ENCODE results near the gene ST6GALNAC3.

The ST6GALNAC3 gene

DNA sequence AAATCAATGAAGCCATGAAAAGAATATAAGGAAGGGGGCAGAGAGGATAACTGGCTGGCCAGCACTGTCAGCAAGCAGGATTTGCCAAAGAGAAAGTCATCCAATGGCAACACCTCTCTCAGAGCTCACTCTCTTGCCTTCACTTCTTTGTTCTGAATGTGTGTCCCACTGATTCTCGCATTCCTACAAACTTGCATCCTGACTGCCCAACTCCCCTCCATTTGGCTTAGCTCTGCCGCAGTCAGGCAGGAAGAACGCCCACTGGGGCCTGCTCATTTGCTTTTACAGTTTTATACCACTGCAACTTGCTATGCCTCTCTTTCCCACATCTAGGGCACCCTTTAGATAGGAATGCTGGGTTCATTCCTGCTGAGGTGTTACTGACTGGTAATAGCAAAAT is 428.6 kb downstream of the ST6GALNAC3 start:
- no peak for DNase-seq (ENCODE audit: low read depth in 2 of 2)

DNA sequence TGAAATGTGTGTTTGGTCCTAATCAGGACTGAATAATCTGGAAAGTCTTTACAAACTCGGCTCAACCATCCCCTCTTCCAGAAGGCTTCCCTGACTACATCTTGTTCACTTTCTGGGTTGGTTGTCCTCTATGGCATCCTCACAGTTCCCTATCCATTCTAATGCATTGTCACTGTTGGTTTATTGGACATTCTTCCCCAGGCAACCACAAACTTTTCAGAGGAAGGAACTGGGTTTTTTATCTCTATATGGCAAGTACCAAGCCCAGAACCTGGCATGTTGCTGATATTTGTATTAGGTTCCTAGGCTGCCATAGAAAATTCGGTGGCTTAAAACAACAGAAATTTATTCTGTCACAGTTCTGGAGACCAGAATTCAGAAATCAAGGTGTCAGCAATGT is 429.2 kb downstream of the ST6GALNAC3 start:
- DNase-seq (ENCODE audit: low read depth in 2 of 2), result no peak

DNA sequence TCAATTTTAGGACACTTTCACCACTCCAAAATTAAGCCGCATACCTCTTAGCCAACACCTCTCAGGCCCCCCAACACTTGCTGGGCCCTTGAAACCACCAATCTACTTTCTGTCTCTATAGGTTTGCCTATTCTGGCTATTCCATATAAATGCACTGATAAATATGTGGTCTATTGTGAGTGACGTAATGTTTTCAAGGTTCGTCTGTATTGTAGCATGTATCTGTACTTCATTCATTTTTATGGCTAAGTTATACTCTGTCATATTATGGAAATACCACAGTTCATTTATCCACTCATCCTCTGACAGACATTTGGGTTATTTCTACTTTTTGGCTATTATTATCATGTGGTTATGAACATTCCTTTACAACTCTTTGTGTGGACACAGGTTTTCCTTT is 432.8 kb downstream of the ST6GALNAC3 start:
- no peak for DNase-seq (ENCODE audit: low read depth in 2 of 2)

GRCh38 chr1:76508871-76509270 is 434.3 kb downstream of the ST6GALNAC3 start:
- DNase-seq (ENCODE audit: low read depth in 2 of 2), result no peak

- DNase-seq (ENCODE audit: low read depth in 2 of 2), result no peak
These were observed 436.4 kb downstream of the ST6GALNAC3 start for GRCh38 chr1:76510672-76511557.

DNA sequence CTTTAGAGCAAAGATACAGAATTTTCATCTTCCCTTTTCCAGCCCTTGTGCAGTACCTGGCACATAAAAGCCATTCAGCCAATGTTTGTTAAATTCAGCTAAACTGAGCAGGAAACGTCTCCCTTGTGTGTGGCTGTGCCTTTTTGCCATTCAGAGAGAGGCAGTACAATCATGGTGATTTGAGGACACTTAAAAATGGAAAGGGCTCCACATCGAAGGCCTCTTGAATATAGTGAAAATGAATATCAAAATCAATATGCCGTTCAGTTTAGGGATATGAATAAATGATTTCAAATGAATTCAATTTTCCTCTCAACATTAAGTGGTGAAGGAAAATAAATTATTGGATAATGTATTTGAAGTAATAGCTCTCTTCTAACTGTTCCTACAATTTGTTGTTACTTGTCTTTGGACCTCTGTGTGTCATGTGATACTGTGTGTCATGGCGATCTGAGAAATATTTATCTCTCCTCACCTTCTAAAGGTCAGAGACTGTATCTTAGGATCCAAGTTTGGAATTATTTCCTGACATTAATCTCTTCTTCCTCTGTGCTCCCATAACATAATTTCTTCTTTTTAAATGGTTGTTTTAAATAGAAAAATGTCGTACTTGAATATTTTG is 437.1 kb downstream of the ST6GALNAC3 start:
- DNase-seq (ENCODE audit: low read depth in 2 of 2), result no peak

DNA sequence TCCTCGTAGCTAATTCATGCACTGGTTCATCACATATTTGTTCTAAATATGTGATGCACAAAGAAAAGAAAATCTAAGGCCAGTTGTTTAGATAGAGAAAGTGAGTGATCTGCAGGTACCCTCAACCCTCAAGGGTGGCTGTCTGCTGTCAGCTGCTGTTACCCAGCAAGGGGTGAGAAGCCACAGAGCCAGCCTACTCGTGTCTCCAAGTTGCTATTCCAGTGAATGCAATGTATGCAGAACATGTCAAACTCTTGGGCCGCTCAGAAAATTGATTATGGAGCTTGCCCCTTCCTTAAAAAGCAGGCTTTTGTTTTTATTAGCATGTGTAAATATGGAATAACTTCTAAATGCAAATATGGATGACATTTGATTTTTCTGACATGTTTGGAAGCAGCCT is 456.4 kb downstream of the ST6GALNAC3 start:
- no peak for DNase-seq (ENCODE audit: low read depth in 2 of 2)

DNA sequence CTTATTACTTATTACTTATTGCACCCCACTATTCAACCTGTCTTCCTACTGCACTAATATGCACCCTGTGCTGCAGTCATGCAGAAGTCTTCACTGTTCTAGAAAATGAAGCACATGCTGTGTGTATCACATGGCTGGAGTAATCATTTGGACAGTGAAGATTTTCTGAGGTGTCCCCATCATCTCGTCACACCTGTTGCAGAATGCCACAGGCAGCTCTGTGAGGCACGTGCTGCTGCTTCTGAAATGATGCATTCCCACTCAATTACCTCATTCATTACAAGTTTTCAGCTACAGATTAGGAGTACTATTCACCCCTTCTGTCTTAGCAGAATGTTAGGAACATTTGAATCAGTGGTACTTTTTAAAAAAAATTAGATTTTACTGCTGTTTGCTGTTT is 467.1 kb downstream of the ST6GALNAC3 start:
- no peak for DNase-seq (ENCODE audit: low read depth in 2 of 2)

DNA sequence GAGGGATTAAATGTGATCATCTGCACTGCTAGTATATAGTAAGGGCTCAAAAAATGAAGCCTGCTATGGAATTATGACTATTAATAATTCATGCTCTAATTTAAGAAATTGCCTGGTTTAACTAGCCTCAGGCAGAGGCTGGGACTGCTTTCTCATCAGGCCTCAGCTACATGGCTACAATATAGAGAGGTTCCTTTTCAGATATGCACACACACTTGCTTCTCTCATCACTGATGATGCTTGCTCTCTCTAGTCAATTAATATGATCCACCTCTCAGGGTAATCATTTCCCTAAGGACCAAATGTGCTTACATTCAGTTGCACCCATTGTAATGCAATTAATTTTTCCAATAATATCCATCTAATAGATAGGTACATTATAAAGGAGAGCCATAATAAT is 467.8 kb downstream of the ST6GALNAC3 start:
- DNase-seq (ENCODE audit: low read depth in 2 of 2), result no peak

DNA sequence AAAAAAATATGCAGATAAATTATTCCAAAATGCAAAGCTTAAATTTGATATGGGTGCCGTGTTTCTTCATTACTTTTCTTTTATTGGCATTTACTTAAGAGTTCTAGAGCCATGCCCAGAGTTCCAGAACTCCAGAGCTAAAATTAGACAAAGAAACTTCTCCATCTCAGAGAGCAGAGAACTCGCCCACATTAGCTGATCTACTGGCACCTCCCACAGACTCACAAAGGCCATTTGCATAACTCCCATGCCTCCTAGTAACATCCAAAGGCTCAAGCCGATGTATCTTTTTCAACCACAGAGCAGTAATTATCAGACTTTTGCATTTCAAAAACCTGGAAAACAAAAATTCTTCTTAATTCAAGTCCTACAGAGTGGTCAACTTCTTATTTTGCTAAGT is 468.9 kb downstream of the ST6GALNAC3 start:
- DNase-seq (ENCODE audit: low read depth in 2 of 2), result no peak

DNA sequence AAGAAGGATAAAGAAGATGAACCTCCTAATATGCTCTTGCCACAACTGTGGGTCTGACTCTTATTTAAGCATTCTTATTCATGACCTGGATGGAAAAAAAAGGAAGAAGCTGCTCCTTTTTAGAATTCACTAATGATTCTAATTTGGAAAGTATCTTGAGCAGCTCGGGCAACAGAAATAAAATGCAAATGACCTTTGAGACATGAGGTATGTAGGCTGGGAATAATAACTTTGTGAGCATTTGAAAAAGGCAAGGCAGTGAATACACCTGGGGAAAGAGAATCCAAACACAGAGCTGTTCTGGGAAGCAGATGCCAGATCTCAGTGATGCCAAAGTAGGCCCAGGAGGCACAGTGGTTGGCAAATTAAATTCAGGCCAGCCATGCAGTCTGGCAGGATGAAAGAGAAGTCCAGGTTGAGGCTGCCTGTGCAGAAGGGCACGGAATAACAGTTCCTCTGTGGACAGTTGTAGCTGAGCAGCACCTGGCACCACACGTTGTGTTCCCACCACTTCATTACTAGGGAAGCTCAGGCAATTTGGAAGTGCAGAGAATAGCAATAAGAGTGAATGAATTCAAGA is 471.9 kb downstream of the ST6GALNAC3 start:
- DNase-seq (ENCODE audit: low read depth in 2 of 2), result no peak

DNA sequence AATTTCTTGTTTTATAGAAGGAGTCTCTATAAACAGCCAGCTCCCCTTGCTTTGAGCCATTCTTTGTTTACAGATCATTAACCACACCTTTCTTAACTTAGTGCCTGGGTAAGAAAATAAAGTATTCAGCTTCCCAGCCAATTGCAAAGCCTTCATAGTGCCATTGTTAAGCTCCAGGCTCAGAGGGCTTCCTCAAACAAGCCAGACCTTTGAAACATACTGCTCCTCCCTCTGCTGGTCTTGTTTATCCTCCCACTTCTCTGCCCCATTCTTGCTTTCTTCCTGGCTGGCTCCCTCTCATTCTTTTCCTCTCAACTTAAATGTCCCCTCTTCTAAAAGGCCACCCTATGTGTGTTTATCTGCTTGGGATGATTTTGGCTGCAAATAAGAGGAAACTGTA is 473.4 kb downstream of the ST6GALNAC3 start:
- DNase-seq (ENCODE audit: low read depth in 2 of 2), result no peak

GRCh38 chr1:76548513-76549100 is 474.1 kb downstream of the ST6GALNAC3 start:
- no peak for DNase-seq (ENCODE audit: low read depth in 2 of 2)

- DNase-seq (ENCODE audit: low read depth in 2 of 2), result no peak
These were observed 479.7 kb downstream of the ST6GALNAC3 start for GRCh38 chr1:76554283-76554682.

DNA sequence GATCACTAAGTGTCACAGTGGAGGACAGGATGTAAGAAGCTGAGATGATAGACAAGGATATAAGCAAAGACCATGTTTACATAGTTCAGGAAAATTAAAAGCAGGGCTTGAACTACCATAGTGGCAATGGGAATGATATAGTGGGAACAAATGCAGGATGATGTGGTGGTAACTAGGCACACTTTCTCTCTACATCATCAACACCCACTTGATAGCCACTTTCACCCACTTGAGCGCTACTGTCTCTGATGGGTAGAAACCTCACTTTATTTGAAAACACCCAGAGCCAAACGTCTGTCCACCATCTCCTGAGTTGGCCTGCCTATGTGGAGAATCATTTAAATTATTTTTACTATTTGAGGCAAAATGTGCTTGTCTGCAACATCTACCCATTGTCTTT is 487.7 kb downstream of the ST6GALNAC3 start:
- DNase-seq (ENCODE audit: low read depth in 2 of 2), result no peak

- DNase-seq (ENCODE audit: low read depth in 2 of 2), result no peak
These were observed 494.2 kb downstream of the ST6GALNAC3 start for GRCh38 chr1:76568573-76569238.

- DNase-seq (ENCODE audit: low read depth in 2 of 2), result no peak
These were observed 496.7 kb downstream of the ST6GALNAC3 start for GRCh38 chr1:76571248-76571647.

GRCh38 chr1:76572229-76572628 is 497.7 kb downstream of the ST6GALNAC3 start:
- DNase-seq (ENCODE audit: low read depth in 2 of 2), result no peak

- no peak for DNase-seq (ENCODE audit: low read depth in 2 of 2)
These were observed 502.5 kb downstream of the ST6GALNAC3 start for GRCh38 chr1:76576876-76577524.

GRCh38 chr1:76577525-76578185 is 503.1 kb downstream of the ST6GALNAC3 start:
- no peak for DNase-seq (ENCODE audit: low read depth in 2 of 2)

GRCh38 chr1:76580206-76580605 is 505.7 kb downstream of the ST6GALNAC3 start:
- DNase-seq (ENCODE audit: low read depth in 2 of 2), result no peak

Measured in stimulated activated CD4-positive, alpha-beta T cell treated with anti-CD3 and anti-CD28 coated beads, Interleukin-1b, Interleukin-23, amount 100 ng/mL, for 4 hours (primary cell).